CD4-positive, alpha-beta T cell treated with Interleukin-2 at 100 ng/mL for 4 hours (primary cell): ENCODE data around the gene ATM.
"Not testable (repeated sequence)": the region's sequence is repeated elsewhere in the genome, so short reads cannot be mapped to it uniquely, and the experiment has no call there.

Experiments
- DNase-seq: peaks from one replicate; pipeline ENCODE4 v3.0.0-alpha.2; 2020; ENCODE audit warnings: low spot score

Gene ATM

DNA sequence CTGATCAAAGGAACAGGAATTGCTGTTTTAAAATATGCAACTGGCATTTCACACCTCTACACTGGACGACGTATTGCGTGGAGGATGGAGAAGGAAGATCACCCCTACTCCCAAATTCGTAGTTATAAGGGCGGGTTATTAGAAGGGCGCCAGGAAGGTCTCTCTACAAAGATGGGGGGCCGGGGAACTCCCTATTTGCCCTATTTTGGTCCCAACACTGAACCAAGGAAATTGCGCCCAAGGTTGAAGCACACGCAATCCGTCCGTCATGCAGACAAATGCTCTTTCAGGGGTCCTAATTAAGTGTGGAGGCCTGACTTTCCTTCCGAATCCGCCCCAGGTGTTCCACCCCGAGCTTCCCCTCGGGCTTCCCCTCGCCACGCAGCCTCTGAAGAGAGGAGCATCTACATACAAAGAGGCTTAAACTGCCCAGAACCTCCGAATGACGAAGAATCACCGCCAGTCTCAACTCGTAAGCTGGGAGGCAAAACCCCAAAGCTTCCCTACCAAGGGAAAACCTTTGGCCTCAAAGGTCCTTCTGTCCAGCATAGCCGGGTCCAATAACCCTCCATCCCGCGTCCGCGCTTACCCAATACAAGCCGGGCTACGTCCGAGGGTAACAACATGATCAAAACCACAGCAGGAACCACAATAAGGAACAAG is 825 bp upstream of the ATM start:
- peak; percentile 37 for DNase-seq

DNA sequence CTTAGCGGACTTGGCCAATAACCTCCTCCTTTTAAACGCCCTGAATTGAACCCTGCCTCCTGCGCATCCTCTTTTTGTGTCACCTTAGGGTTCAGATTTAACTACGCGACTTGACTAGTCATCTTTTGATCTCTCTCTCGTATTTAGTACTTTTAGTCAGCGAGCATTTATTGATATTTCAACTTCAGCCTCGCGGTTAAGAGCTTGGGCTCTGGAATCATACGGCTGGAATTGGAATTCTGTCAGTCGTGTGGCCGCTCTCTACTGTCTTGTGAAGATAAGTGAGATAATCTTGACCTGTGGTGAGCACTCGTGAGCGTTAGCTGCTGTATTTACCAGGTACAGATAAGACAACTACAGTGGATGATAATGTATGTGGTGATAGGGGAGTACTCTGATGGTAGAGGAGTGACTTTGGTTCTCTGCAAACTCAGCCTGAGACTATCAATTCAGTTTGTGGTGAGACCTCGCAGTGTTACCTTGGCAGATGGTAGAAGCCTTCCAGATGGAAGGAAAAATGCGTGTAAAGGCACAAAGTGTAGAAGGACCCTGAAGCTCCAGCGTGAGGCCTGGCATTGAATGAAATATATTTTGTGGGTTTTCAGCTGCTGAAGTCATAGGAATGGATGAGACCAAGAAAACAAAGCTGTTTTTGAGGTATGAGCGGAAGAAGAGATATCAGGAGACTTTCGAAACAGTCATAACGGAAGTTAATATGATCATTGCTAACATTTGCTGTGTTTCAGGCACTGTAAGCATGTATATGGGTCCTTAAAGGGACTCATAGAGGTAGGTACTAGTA is 682 bp downstream of the ATM start:
- peak; percentile 70 for DNase-seq

DNA sequence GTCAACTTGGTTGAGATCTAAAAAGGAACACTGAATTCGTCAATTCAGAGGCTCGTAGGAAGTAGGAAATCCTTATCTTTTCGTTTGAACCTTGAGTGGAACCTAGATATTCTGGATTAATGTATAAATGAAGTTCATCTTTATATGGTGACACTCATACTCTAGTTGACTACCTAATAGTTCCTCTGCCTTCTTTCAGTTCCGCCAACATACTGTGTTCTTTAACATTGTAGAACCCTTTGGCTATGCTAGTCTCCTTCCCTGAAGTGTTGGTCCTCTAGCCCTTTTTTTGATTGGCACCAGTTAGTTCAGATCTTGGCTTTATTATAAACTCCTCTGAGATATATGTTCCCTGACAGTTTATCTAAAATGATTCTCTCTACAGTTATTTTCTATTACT is 1.5 kb downstream of the ATM start:
- DNase-seq: no peak

DNA sequence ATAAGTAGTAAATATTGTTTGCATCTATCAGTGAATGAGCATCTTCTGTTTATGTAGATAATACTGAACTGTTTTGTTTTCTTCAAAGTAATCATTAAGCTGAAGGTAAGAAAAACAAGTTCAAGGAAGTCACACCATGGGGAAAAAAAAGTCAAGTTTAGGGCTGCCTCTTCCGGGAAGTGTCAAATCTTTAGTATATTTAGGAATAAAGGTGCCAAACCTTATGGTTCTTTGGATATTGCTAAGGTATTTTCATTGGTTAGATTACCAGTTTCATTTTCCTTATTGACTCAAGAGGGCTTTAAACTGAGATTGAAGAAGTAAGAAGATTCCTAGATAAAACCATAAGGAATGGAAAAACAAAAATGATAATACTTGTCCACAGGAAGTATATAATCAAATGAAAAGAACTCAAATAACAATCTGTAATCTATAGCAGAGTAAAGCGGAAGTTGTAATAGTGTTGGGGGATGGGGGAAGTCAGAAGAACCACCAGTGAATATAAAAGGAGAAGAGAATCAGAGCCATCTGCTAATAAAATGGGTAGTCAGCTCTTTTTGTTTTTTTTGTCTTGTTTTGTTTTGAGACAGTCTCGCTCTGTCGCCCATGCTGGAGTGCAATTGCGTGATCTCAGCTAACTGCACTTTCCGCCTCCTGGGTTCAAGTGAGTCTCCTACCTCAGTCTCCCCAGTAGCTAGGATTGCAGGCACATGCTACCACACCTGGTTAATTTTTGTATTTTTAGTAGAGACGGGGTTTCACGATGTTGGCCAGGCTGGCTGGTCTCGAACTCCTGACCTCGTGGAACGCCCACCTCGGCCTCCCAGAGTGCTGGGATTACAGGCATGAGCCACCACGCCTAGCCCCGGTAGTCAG is 2.3 kb downstream of the ATM start:
- peak; percentile 63 for DNase-seq

DNA sequence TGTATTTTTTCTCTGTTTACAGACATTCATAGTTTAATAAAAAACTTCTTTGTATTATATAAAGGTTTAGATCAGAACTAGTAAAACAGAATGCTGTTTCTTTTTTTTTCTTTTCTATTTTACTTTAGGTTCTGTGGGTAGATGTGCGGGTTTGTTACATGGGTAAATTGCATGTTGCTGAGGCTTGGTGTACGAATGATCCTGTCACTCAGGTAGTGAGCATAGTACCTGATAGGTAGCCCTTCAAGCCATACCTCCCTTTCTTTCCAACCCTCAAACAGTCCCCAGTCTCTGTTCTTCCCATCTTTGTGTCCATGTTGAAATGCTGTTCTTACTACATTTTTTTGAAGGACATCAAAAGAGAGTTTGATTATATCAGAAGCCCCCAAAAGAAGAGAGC is 3.2 kb downstream of the ATM start:
- no peak for DNase-seq

DNA sequence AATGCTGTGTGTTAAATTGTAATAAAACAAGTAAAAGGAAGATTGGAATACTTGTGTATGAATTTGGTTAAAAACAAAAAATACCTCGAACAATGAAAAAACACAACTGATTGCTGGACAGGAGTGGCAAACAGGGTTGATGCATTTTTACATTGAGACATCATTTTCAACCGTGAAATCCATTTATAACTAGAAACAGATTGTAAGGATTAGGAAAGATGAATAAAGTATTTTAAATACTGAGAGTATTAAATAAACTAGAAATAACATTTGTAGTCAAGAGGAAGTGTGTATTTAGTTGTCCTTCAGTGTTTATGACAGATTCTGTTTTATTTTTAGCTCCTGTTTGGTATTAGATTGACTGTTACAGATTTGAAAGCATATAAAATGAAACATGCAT is 5.4 kb downstream of the ATM start:
- no peak for DNase-seq

DNA sequence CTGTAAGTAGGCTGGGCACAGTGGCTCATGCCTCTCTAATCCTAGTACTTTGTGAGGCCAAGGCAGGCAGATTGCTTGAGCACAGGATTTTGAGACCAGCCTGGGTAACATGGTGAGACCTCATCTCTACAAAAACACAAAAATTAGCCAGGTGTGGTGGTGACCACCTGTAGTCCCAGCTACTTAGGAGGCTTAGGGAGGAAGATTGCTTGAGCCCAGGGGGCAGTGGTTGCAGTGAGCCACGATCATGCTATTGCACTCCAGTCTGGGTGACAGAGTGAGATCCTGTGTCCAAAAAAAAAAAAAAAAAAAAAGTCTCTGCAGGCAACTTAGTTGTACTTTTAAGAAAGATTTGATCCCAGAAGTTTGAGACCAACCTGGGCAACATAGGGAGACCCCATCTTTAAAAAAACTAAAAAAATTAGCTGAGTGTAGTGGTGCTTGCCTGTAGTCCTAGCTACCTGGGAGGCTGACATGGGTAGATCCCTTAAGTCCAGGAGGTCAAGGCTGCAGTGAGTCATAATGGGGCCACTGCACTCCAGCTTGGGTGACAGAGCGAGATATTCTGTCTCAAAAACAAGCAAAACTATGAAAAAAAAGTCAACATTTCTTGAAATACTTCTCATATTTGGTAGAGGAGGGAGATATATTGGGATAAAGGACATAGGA is 10.5 kb downstream of the ATM start:
- no peak for DNase-seq

DNA sequence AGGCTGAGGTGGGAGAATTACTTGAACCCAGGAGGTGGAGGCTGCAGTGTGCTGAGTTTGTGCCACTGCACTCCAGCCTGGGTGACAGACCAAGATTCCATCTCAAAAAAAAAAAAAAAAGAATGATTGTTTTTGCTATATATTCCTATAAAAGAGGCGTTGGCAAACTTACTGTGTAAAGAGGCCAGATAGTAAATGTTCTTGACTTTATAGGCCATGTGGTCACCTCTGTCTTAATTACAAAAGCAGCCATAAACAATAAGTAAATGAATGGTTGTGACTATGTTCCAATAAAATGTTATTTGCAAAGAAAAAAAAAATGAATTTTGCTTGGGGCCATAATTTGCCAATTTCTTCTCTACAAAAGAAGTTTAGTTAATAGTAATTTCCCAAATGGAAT is 12.3 kb downstream of the ATM start:
- no peak for DNase-seq

DNA sequence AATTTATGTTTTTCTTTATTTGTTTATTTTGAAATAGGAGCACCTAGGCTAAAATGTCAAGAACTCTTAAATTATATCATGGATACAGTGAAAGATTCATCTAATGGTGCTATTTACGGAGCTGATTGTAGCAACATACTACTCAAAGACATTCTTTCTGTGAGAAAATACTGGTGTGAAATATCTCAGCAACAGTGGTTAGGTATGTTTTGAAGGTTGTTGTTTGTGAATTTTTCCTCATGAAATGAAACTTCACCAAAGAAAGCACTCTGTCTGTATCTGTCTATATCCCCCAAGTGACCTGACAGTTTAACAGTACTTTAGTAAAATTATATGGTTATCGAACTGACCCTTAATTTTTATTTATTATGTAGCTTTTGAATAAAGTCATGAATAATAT is 12.8 kb downstream of the ATM start:
- DNase-seq: no peak

DNA sequence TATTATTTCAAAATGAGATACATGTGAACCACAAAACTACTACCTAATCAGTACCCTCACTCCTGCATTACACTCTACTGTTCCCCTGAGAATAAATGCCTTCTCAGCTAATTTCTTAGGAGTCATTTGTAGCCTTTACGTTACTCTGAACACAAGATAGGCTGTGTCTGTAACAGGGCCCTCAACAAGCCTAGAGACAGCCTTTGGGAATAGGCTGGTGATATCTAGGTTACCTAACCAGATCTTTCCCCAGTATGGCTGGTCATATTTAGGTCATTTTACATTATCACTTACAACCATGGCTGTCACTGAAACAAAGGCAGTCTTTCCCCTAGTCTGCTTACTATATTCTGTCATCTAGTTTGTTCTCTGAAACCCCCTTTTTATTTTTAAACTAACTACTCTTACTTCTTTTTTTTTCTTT is 14.2 kb downstream of the ATM start:
- DNase-seq: no peak

DNA sequence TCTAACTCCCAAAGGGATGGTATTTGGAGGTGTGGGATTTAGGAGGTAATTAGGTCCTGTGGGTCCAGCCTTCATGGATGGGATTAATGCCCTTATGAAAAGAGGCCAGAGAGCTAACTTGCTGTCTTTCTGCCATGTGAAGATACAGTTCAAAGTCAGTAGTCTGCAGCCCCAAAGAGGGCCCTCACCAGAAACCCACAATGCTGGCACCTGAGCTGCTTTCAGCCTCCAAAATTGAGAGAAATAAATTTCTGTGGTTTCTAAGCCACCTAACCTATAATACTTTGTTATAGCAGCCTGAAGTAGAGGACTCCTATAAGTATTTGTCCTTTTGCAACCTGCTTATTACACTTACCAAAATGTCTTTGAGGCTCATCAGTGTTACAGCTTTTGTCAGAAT is 16.2 kb downstream of the ATM start:
- no peak for DNase-seq

DNA sequence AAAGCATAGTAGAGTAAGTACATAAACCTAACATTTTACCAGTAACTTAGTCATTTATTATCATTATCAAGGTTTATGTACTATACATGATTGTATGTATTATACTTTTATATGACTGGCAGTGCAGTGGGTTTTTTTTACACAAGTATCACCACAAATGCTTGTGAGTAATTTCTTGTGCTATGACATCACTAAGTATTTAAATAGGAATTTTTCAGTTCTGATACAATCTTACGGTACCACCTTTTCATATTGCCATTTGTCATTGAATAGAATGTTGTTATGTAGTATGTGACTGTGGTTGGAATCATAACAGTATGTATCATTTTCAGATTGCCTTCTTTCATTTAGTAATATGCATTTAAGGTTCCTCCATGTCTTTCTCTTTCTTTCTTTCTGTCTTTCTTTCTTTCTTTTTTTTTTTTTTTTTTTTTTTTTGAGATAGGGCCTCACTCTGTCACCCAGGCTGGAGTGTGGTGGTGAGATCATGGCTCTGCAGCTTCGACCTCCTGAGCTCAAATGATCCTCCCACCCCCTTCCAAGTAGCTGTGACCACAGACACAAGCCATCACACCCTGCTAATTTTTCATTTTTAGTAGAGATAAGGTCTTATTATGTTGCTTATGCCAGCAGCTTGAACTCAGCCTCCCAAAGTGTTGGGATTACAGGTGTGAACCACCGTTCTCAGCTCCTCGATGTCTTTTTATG is 18.6 kb downstream of the ATM start:
- peak; percentile 68 for DNase-seq

DNA sequence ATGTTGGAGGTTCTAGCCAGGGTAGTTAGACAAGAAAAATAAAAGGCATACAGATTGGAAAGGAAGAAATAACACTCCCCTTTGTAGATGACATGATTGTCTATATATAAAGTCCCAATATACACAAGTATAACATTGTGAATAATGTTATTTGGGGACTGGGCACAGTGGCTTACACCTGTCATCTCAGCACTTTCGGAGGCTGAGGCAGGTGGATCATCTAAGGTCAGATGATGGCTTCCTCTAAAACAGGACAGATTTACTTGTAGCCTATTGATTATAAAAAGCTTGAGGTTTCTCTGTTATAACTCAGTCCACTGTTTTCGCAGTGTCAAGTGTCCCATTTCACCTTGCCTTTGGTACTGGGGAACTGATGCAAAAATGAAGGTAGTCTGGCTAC is 19.6 kb downstream of the ATM start:
- no peak for DNase-seq

DNA sequence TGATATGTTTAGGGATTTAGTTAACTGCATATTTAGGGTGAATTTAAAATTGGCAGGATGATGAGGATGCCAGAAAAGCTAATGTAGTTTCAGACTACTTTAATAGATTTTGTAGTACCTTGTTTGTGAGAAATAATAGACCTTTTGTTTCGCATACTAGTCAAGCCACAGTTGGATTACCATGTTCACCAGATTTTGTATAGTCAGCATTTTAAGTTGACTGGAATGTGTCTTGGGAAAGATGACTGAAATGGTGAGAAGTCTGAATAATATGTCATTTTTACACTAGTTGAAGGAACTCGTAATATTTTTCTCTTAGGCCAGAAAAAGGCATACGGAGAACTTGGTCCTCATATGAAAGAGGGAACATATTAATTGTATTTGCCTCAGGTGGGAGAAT is 23.4 kb downstream of the ATM start:
- DNase-seq: no peak

DNA sequence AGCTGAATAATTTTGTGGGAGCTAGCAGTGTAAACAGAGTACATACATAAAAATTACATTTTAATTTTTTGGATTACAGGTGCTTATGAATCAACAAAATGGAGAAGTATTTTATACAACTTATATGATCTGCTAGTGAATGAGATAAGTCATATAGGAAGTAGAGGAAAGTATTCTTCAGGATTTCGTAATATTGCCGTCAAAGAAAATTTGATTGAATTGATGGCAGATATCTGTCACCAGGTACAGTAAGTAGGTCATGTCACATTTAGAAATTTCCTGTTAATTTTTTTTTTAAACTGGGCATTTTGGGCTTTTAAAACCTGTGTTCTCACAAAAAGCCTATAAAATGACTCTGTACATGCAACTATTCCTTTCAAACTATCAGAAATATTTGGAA is 24.0 kb downstream of the ATM start:
- DNase-seq: no peak

DNA sequence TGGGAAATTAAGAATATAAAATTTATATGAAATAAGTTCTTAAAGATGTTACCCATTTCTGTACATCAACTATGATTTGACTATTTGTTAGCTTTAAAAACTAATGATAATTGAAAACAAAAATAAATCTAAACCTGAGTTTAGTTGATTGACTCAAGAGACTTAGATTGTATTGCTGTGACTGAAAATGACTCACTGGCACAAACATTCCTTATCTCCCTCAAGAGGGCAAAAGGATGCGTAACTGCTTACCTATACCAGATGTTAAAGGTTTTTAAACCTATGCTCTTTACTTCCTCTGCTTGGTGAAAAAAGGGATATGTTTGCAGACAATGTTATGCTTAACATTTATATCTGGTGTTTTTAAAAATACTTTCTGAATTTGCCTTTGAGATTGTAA is 30.3 kb downstream of the ATM start:
- DNase-seq: no peak

DNA sequence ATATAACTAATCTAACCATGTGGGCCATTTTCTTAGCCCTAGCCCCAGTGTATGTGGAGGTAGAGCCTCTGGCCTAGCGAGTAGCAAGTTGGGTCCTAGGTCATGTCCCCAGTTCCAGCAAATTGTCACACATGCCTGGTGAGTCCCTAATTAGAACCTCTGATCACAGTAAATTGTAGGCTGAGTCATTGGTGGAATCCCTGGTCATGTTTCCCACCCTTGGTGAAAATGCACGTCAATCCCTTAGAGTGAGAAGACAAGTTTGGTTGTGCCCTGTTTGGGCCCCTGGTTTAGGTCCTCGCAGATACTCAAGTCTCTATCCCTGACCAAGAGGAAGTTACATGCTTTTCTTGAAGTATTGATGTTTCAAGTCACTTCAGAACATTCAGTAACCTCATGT is 46.7 kb downstream of the ATM start:
- no peak for DNase-seq

DNA sequence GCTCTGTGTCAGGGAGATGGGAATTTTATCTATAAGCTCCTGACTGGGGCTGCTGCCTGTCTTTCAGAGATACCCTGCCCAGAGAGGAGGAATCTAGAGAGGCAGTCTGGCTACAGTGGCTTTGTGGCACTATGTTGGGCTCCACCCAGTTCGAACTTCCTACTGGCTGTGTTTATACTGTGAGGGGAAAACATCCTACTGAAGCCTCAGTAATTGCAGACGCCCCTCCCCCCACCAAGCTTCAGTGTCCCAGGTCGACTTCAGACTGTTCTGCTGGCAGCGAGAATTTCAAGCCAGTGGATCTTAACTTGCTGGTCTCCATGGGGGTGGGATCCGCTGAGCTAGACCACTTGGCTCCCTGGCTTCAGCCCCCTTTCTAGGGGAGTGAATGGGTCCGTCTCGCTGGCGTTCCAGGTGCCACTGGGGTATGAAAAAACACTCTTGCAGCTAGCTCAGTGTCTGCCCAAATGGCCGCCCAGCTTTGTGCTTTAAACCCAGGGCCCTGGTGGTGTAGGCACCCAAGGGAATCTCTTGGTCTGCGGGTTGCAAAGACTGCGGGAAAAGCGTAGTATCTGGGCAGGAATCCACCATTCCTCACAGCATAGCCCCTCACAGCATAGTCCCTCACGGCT is 54.2 kb downstream of the ATM start:
- DNase-seq: not testable (repeated sequence)

DNA sequence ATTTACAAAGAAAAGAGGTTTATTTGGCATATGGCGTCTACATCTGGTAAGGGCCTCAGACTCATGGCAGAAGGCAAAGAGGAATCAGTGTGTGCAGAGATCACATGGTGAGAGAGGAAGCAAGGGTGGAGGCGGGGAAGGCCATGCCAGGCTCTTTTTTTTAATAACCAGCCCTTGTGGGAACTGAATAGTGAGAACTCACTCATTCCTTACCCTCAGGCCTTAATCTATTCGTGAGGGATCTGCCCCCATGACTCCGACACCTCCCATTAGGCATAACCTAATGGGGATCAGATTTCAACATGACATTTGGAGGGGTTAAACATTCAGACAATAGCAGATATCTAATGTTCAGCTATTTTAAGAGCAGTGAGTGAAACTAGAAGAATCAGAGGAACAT is 55.7 kb downstream of the ATM start:
- no peak for DNase-seq

DNA sequence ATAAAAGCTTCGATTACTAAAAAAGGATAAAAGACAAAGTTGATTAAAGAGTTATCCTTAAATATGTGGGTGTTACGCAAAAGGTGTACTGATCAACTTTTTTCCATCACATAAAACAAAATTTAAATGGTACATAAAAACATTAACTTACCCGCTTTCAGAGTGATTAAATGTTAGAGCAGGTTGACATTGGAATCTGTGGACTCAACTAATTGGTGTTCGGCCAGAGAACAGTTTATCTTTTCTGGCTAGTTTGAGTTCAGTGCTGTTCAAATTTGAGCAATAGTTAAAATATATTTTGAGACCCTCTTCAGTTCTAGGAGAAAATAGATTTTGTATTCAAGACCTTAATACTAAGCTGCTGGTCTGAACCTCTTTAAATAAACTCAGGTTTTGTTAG is 56.1 kb downstream of the ATM start:
- no peak for DNase-seq

DNA sequence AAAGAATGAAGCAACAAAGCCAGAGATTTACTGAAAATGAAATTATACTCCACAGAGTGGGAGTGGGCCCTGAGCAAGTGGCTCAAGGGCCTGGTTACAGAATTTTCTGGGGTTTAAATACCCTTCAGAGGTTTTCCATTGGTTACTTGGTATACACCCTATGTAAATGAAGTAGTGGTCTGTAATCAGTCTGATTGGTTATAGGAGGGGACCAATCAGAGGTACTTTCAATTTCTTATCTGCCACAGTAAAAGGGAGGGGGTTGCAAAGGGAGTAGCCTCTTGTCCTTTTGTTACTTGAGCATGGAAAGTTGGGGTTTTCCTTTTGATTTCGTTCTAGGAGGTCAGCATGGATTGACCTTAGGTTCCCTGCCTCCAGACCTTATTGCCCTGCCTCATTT is 63.5 kb downstream of the ATM start:
- peak; percentile 2 for DNase-seq
